Smooth muscle cell (in vitro differentiated cells): ENCODE measurements around the gene ZNF282. TPM values are rescaled to one million over a fixed set of nuclear protein-coding genes. Genes with fewer than 3 reads are reported as not detected.

Experiments
- DNase-seq: peaks from one replicate; lab custom pipeline; 2025; ENCODE audit not compliant: unreplicated experiment; lab: John Stamatoyannopoulos, UW
- H2AFZ ChIP-seq: fragments of 200-600 bp; sonication (generic); 2 replicates; pipeline ENCODE4 v1.6.0; 2016; ENCODE audit warnings: antibody characterized with exemption, low read depth, mild to moderate bottlenecking
- H3F3A ChIP-seq: fragments of 200-600 bp; sonication (generic); 2 replicates; pipeline ENCODE4 v1.6.0; 2017; ENCODE audit warnings: antibody characterized with exemption, low read depth
- H3K27ac ChIP-seq: fragments of 200-600 bp; sonication (generic); 2 replicates; pipeline ENCODE4 v1.5.1; 2016; ENCODE audit warnings: low read depth, mild to moderate bottlenecking
- H3K27me3 ChIP-seq: fragments of 200-600 bp; sonication (generic); 2 replicates; pipeline ENCODE4 v1.6.1; 2016; ENCODE audit warnings: low read depth, mild to moderate bottlenecking
- H3K36me3 ChIP-seq: fragments of 200-600 bp; sonication (generic); 2 replicates; pipeline ENCODE4 v1.5.1; 2016; ENCODE audit warnings: low read depth
- H3K4me1 ChIP-seq: fragments of 200-600 bp; sonication (generic); 2 replicates; pipeline ENCODE4 v1.5.1; 2016; ENCODE audit warnings: low read depth
- H3K4me2 ChIP-seq: fragments of 200-600 bp; sonication (generic); 2 replicates; pipeline ENCODE4 v1.6.0; 2016; ENCODE audit warnings: mild to moderate bottlenecking
- H3K4me3 ChIP-seq: fragments of 200-600 bp; sonication (generic); 2 replicates; pipeline ENCODE4 v1.5.1; 2016; ENCODE audit warnings: mild to moderate bottlenecking
- H3K79me2 ChIP-seq: fragments of 200-600 bp; sonication (generic); 2 replicates; pipeline ENCODE4 v1.6.0; 2016; ENCODE audit warnings: low read depth, mild to moderate bottlenecking
- H3K9ac ChIP-seq: fragments of 200-600 bp; sonication (generic); 2 replicates; pipeline ENCODE4 v1.6.0; 2016; ENCODE audit warnings: low read depth
- H3K9me3 ChIP-seq: fragments of 200-600 bp; sonication (generic); replicated peaks from 2 replicates; pipeline ENCODE4 v1.5.1; 2016; ENCODE audit warnings: low read depth
- H4K20me1 ChIP-seq: fragments of 200-600 bp; sonication (generic); 2 replicates; pipeline ENCODE4 v1.6.0; 2016; ENCODE audit warnings: low read depth
- WGBS: methylation state at CpG from one replicate; pipeline ENCODE4 v1.1.7; 2016; ENCODE audit warnings: low lambda C conversion rate; 5-methylcytosine and 5-hydroxymethylcytosine counted together
- polyA plus RNA-seq: library from polyadenylated mRNA; unstranded; fragments of >200 nt; fragmentation: Nextera tagmentation; extraction: Ambion mirVana; gene quantifications from 2 replicates; pipeline ENCODE4 v1.2.1, GENCODE V29; 2016
- total RNA-seq: library from RNA; depleted of rRNA; stranded (reverse); fragments of >200 nt; gene quantifications from 2 replicates; pipeline ENCODE4 v1.2.3, GENCODE V29; 2014
- TF ChIP-seq, protein P1 (sequence below): fragments of 200-600 bp; sonication (generic); IDR thresholded peaks from 2 replicates; pipeline ENCODE4 v1.5.1; 2017; ENCODE audit warnings: borderline replicate concordance, mild to moderate bottlenecking, antibody characterized with exemption; ENCODE audit not compliant: insufficient read depth, poor library complexity, severe bottlenecking

Gene ZNF282
- total and polyA plus RNA-seq, 2 experiments from 2014 or later, result 5.0 to 8.9 TPM

DNA sequence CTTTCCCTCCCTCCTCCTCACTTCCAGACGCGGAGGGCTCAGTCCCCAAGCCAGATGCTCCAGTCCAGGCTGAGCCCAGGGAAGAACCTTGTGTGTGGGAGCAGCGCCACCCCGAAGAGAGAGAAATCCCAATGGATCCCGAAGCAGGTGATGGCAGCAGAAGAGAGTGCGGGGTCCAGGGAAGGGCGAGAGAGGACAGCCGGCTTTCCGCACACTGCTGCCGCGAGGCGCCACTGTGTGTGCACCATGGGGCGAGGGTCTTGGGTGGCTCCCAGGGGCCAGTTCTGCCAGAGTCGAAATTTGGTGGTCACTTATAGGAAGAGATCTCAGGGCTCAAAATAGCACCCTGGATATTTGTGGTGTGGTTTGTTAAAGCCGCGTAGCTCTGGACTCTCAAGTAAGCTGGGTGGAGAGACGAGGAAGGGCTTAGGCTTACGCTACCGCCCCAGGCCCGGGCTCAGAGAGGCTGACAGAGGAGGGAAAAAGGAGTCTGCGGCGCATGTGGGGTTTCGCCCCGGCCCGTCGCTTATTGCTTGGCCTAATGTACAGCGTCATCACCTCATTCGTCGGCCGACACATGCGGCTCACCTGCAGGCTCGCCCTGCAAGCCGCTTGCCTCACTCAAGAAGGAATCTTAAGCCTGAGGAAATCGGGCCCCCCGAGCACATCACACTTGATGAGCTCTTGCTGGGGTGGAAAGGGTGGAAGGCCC, 12.1 kb downstream of the ZNF282 start:
- 94% methylated on average over 35 of the region's 35 CpGs for WGBS
- Histone ChIP-seq H4K20me1 (peaks cover 19% of the 10 kb centered on the region), H3K36me3 (peaks cover 7% of the 10 kb centered on the region)

DNA sequence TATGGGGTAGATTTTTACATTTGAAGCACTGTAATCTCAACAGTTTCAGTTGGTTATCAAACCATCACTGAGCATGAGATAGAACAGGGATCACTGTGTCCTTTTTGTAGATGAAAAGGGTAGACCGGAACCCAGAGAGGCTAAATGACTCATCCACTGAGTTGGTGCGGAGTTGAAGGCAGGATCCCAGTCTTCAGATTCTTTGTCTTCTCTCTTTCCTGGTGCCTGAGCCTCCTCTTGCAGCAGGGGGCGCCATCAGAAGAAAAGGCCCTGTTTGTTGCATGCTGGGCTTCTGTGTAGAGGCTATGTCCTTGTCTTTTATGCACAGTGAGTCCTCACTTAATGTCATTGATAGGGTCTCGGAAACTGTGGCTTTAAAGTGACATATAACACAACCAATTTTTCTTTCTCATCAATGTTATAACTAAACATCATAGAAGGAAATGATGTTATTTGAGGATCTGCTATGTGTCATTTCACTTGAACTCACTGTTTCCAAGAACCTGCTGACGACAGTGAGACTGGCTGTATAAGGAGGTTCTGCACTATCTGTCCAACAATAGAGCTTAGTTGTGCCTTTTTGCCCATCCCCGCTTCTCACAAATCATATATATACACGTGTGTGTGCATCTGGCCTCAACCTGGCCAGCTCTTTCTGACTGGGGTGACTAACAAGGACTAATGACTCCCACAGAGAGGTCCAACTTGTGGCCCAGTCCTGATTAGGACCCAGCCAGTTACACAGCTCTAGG, 14.3 kb downstream of the ZNF282 start:
- Histone ChIP-seq H4K20me1 (peaks cover 11% of the 10 kb centered on the region), H3K79me2 (peaks cover under 1% of the 10 kb centered on the region), H3K4me1 (no peaks in the 10 kb centered on the region), H3K9me3 (no peaks in the 10 kb centered on the region), H3K36me3 (peaks cover 7% of the 10 kb centered on the region), H3K27ac (no peak overlapping the region), H3K9ac (no peak overlapping the region), H3F3A (no peaks in the 10 kb centered on the region), H3K27me3 (no peaks in the 10 kb centered on the region), H2AFZ (no peak overlapping the region), H3K4me2 (no peak overlapping the region), H3K4me3 (no peak overlapping the region)
- no peak for DNase-seq
- 54% methylated on average over 7 of the region's 7 CpGs for WGBS
- TF ChIP-seq, protein P1, sequence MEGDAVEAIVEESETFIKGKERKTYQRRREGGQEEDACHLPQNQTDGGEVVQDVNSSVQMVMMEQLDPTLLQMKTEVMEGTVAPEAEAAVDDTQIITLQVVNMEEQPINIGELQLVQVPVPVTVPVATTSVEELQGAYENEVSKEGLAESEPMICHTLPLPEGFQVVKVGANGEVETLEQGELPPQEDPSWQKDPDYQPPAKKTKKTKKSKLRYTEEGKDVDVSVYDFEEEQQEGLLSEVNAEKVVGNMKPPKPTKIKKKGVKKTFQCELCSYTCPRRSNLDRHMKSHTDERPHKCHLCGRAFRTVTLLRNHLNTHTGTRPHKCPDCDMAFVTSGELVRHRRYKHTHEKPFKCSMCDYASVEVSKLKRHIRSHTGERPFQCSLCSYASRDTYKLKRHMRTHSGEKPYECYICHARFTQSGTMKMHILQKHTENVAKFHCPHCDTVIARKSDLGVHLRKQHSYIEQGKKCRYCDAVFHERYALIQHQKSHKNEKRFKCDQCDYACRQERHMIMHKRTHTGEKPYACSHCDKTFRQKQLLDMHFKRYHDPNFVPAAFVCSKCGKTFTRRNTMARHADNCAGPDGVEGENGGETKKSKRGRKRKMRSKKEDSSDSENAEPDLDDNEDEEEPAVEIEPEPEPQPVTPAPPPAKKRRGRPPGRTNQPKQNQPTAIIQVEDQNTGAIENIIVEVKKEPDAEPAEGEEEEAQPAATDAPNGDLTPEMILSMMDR, result peak; percentile 62

More for the DNA sequence above, 12.1 kb downstream of the ZNF282 start:
- Histone ChIP-seq H3K9ac (no peak overlapping the region), H3K79me2 (peaks cover 15% of the 10 kb centered on the region), H3K9me3 (no peaks in the 10 kb centered on the region), H2AFZ (no peak overlapping the region), H3K4me3 (no peak overlapping the region), H3K27ac (no peak overlapping the region), H3F3A (no peaks in the 10 kb centered on the region), H3K4me2 (no peak overlapping the region), H3K4me1 (no peaks in the 10 kb centered on the region), H3K27me3 (no peaks in the 10 kb centered on the region)
- TF ChIP-seq, protein P1, result no peak
- DNase-seq, result no peak

DNA sequence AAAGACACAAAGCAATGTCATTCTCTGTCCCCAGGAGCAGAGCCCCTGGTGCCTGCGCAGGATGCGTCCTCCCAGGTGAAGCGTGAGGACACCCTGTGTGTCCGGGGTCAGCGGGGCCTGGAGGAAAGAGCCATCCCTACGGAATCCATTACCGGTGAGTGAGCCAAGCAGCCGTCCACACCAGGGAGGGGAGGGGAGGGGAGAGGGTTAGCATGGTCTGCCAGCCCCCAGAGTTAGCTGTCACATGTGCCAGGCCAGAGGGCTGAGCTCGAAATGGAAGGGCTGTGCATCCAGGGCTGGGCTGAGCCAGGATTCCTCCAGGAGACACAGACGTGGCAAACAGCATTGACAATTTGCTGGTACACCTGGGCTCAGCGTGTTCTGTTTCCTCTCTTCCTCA, 15.2 kb downstream of the ZNF282 start:
- Histone ChIP-seq H2AFZ (no peak overlapping the region), H3K4me3 (no peak overlapping the region), H3F3A (no peaks in the 10 kb centered on the region), H3K9me3 (no peaks in the 10 kb centered on the region), H3K9ac (no peak overlapping the region), H3K27me3 (no peaks in the 10 kb centered on the region), H3K4me1 (no peaks in the 10 kb centered on the region), H3K4me2 (no peak overlapping the region), H3K79me2 (no peaks in the 10 kb centered on the region), H4K20me1 (peaks cover 10% of the 10 kb centered on the region), H3K27ac (no peak overlapping the region), H3K36me3 (peaks cover 7% of the 10 kb centered on the region)
- TF ChIP-seq, protein P1, result no peak
- WGBS, result 97% methylated on average over 11 of the region's 11 CpGs
- DNase-seq, result no peak
